SK-N-SH (cell line): ENCODE results near the gene RBSN. TPM values are rescaled to one million over a fixed set of nuclear protein-coding genes. Genes with fewer than 3 reads are reported as not detected.

Experiments used
- CTCF ChIA-PET: fragments of 300-600, 350-600 bp; formaldehyde crosslinking; extraction: SDS; loops from one replicate; lab custom pipeline; 2021; lab: Yijun Ruan, JAX
- POLR2A ChIA-PET: fragments of 350-600 bp; sonication (Branson Sonifier 250); formaldehyde crosslinking; extraction: SDS; loops from one replicate; lab custom pipeline; 2020; ENCODE audit warnings: antibody characterized with exemption, inconsistent platforms; lab: Yijun Ruan, JAX
- DNase-seq: peaks from one replicate; pipeline ENCODE4 v3.0.0; 2012
- H2AFZ ChIP-seq: fragments of 200-600 bp; sonication (generic); 2 replicates; pipeline ENCODE4 v1.8.1; 2016; ENCODE audit warnings: antibody characterized with exemption, mild to moderate bottlenecking, low read depth
- H3F3A ChIP-seq: fragments of 200-600 bp; sonication (generic); replicated peaks from 2 replicates; pipeline ENCODE3; 2016; ENCODE audit warnings: antibody characterized with exemption, mild to moderate bottlenecking; ENCODE audit not compliant: insufficient read depth
- H3K27ac ChIP-seq, 2 experiments: fragments of 200-500 bp in 1 of 2; fragments of 200-600 bp in 1 of 2; sonication (Bioruptor generic) in 1 of 2; sonication (generic), shearing (Covaris generic) in 1 of 2; 2 replicates each; pipeline versions ENCODE4 v1.5.1 to v1.6.1; 2014 to 2016; ENCODE audit warnings: low read depth in 2 of 2, inconsistent platforms in 1 of 2, low read length in 1 of 2, mild to moderate bottlenecking in 1 of 2, mixed read lengths in 1 of 2
- H3K27me3 ChIP-seq: fragments of 200-600 bp; sonication (generic), shearing (Covaris generic); 2 replicates; pipeline ENCODE4 v1.6.1; 2016; ENCODE audit warnings: mixed run types; ENCODE audit not compliant: insufficient read depth
- H3K36me3 ChIP-seq, 2 experiments: fragments of 200-500 bp in 1 of 2; fragments of 200-600 bp in 1 of 2; sonication (Bioruptor generic) in 1 of 2; sonication (generic) in 1 of 2; replicated peaks in 1 of 2; 2 replicates each; pipeline versions ENCODE3 to v1.5.1; 2014 to 2016; ENCODE audit warnings: low read length in 1 of 2, mild to moderate bottlenecking in 1 of 2; ENCODE audit not compliant: insufficient read depth in 2 of 2, control insufficient read depth in 1 of 2
- H3K4me1 ChIP-seq, 2 experiments: fragments of 200-500 bp in 1 of 2; fragments of 200-600 bp in 1 of 2; sonication (Bioruptor generic) in 1 of 2; sonication (generic), shearing (Covaris generic) in 1 of 2; 2 replicates each; pipeline versions ENCODE4 v1.5.1 to v1.6.1; 2014 to 2016; ENCODE audit warnings: low read depth in 1 of 2, low read length in 1 of 2, mixed run types in 1 of 2; ENCODE audit not compliant: insufficient read depth in 2 of 2, control insufficient read depth in 1 of 2
- H3K4me2 ChIP-seq: fragments of 200-600 bp; sonication (generic), shearing (Covaris generic); 2 replicates; pipeline ENCODE4 v1.6.1; 2017; ENCODE audit warnings: mixed run types
- H3K4me3 ChIP-seq, 2 experiments: fragments of 200-500 bp in 1 of 2; fragments of 200-600 bp in 1 of 2; sonication (Bioruptor generic) in 1 of 2; sonication (generic), shearing (Covaris generic) in 1 of 2; 2 replicates each; pipeline versions ENCODE4 v1.5.1 to v1.8.1; 2014 to 2016; ENCODE audit warnings: low read depth in 2 of 2, inconsistent platforms in 1 of 2, low read length in 1 of 2, mild to moderate bottlenecking in 1 of 2, mixed read lengths in 1 of 2, moderate library complexity in 1 of 2
- H3K79me2 ChIP-seq: fragments of 200-600 bp; sonication (generic); 2 replicates; pipeline ENCODE4 v1.8.1; 2017; ENCODE audit warnings: mild to moderate bottlenecking; ENCODE audit not compliant: insufficient read depth
- H3K9ac ChIP-seq: fragments of 200-600 bp; sonication (generic); 2 replicates; pipeline ENCODE4 v1.6.1; 2017; ENCODE audit warnings: mixed run types
- H3K9me2 ChIP-seq: fragments of 200-600 bp; sonication (generic); 2 replicates; pipeline ENCODE4 v1.6.1; 2017; ENCODE audit warnings: mixed run types
- H3K9me3 ChIP-seq: fragments of 200-600 bp; sonication (generic); 2 replicates; pipeline ENCODE4 v1.6.1; 2017; ENCODE audit warnings: mixed run types, mild to moderate bottlenecking, moderate library complexity
- H4K20me1 ChIP-seq: fragments of 200-600 bp; sonication (generic); 2 replicates; pipeline ENCODE4 v1.6.1; 2017; ENCODE audit warnings: mild to moderate bottlenecking, mixed run types; ENCODE audit not compliant: insufficient read depth
- CHD2 ChIP-seq: fragments of 150-350 bp; IDR thresholded peaks from 2 replicates; pipeline ENCODE4 v1.6.1; 2018; ENCODE audit warnings: low read length; ENCODE audit not compliant: partially characterized antibody
- EP300 ChIP-seq, 2 experiments: IDR thresholded peaks; 2 replicates each; pipeline versions ENCODE4 v1.4.0 to v1.6.1; 2012; ENCODE audit warnings: borderline replicate concordance in 1 of 2, low read depth in 1 of 2, low read length in 1 of 2
- FOXM1 ChIP-seq: IDR thresholded peaks from 2 replicates; pipeline ENCODE4 v1.4.0; 2012; ENCODE audit warnings: low read depth, mild to moderate bottlenecking
- GATA2 ChIP-seq: sonication (generic); formaldehyde crosslinking; IDR thresholded peaks from 2 replicates; pipeline ENCODE4 v1.5.0; 2020; ENCODE audit warnings: mild to moderate bottlenecking, missing genetic modification reagents
- IRF3 ChIP-seq: fragments of 150-350 bp; IDR thresholded peaks from 2 replicates; pipeline ENCODE4 v1.6.1; 2016; ENCODE audit warnings: mild to moderate bottlenecking, low read depth, low read length
- MAX ChIP-seq: IDR thresholded peaks from 2 replicates; pipeline ENCODE4 v1.4.0; 2012; ENCODE audit warnings: low read depth
- MEF2A ChIP-seq: IDR thresholded peaks from 2 replicates; pipeline ENCODE4 v1.4.0; 2012; ENCODE audit warnings: low read depth, borderline replicate concordance
- NFIC ChIP-seq: IDR thresholded peaks from 2 replicates; pipeline ENCODE4 v1.4.0; 2012; ENCODE audit warnings: borderline replicate concordance
- NRF1 ChIP-seq: IDR thresholded peaks from 2 replicates; pipeline ENCODE4 v1.6.1; 2012; ENCODE audit warnings: low read depth, mild to moderate bottlenecking, low read length
- RAD21 ChIP-seq: IDR thresholded peaks from 2 replicates; pipeline ENCODE4 v1.6.1; 2012; ENCODE audit warnings: mild to moderate bottlenecking, low read length
- REST ChIP-seq: IDR thresholded peaks from 2 replicates; pipeline ENCODE4 v1.6.1; 2012; ENCODE audit warnings: mild to moderate bottlenecking, low read depth, low read length, moderate library complexity
- RXRA ChIP-seq: IDR thresholded peaks from 2 replicates; pipeline ENCODE4 v1.4.0; 2012; ENCODE audit warnings: low read depth, mild to moderate bottlenecking, borderline replicate concordance
- SIN3A ChIP-seq: IDR thresholded peaks from 2 replicates; pipeline ENCODE4 v1.6.1; 2012; ENCODE audit warnings: low read depth, mild to moderate bottlenecking, low read length, moderate library complexity, borderline replicate concordance
- SMC3 ChIP-seq: IDR thresholded peaks from 2 replicates; pipeline ENCODE4 v1.6.1; 2012; ENCODE audit warnings: low read depth, low read length, improper control_type of control experiment
- TAF1 ChIP-seq: IDR thresholded peaks from 2 replicates; pipeline ENCODE4 v1.6.1; 2012; ENCODE audit warnings: low read depth, mild to moderate bottlenecking, low read length, moderate library complexity, borderline replicate concordance
- USF1 ChIP-seq: IDR thresholded peaks from 2 replicates; pipeline ENCODE4 v1.4.0; 2012; ENCODE audit warnings: low read depth, borderline replicate concordance
- YY1 ChIP-seq: IDR thresholded peaks from 2 replicates; pipeline ENCODE4 v1.4.0; 2012; ENCODE audit warnings: low read depth, mild to moderate bottlenecking
- ZBTB33 ChIP-seq: IDR thresholded peaks from 2 replicates; pipeline ENCODE4 v1.4.0; 2012; ENCODE audit warnings: low read depth, borderline replicate concordance
- WGBS: methylation state at CpG from one replicate; pipeline ENCODE4 v1.1.6; 2017; ENCODE audit warnings: low lambda C conversion rate; 5-methylcytosine and 5-hydroxymethylcytosine counted together
- polyA plus RNA-seq, 3 experiments: library from polyadenylated mRNA; depleted of rRNA; stranded (reverse); fragments of >200 nt; gene quantifications; 2 replicates each; pipeline ENCODE4 v1.2.3, GENCODE V29; 2012

Gene RBSN
- polyA plus RNA-seq, 1 of the 3 experiments (the other 2 are of a cell fraction): 4.7 TPM

- no peaks in the 10 kb centered on the region; a peak in 1 of 4 replicates for H3K4me1 ChIP-seq
- no peak overlapping the region for H3K27ac ChIP-seq
- no peaks in the 10 kb centered on the region for H3K27me3 ChIP-seq
- POLR2A ChIA-PET: no interaction called here
- H2AFZ ChIP-seq: no peak overlapping the region
- no peaks in the 10 kb centered on the region for H3F3A ChIP-seq
- no peaks in the 10 kb centered on the region for H3K36me3 ChIP-seq
- no peaks in the 10 kb centered on the region for H3K9me3 ChIP-seq
- CTCF ChIA-PET: interaction anchor here (0.8 to 5.8 kb wide), 6 partner anchors 9 to 86 kb away, joined by 3 to 60 read pairs (median 4); partner anchors contain the start of gene RBSN
- no peak for DNase-seq
- H4K20me1 ChIP-seq: no peaks in the 10 kb centered on the region
- no peak overlapping the region for H3K9ac ChIP-seq
- no peak overlapping the region for H3K4me2 ChIP-seq
- WGBS: 55% methylated on average over 3 of the region's 3 CpGs
- no peaks in the 10 kb centered on the region for H3K79me2 ChIP-seq
- H3K9me2 ChIP-seq: no peaks in the 10 kb centered on the region
- no peak overlapping the region for H3K4me3 ChIP-seq
- no peak for TF ChIP-seq USF1
- TF ChIP-seq SMC3: no peak
- no peak for TF ChIP-seq YY1
- TF ChIP-seq REST: no peak
- no peak for TF ChIP-seq CHD2
- TF ChIP-seq IRF3: no peak
- no peak for TF ChIP-seq ZBTB33
- no peak for TF ChIP-seq FOXM1
- no peak for TF ChIP-seq NRF1
- no peak for TF ChIP-seq SIN3A
- TF ChIP-seq RAD21: no peak
- no peak for TF ChIP-seq TAF1
- TF ChIP-seq RXRA: no peak
- no peak for TF ChIP-seq NFIC
- TF ChIP-seq GATA2 (CRISPR knock-in tag): no peak
- no peak for TF ChIP-seq MAX
- TF ChIP-seq EP300 (IDR thresholded peaks at IDR 0.05; ENCODE audit: borderline replicate concordance in 1 of 2, low read depth in 1 of 2, low read length in 1 of 2): no peak
- no peak for TF ChIP-seq MEF2A
Observed at GRCh38 chr3:15117011-15117410, 18.1 kb upstream of the RBSN start.
